GM23248 (cell line): ENCODE results near the gene HOXA6. TPM values are rescaled to one million over a fixed set of nuclear protein-coding genes. Genes with fewer than 3 reads are reported as not detected.

Experiments
- DNase-seq: peaks from one replicate; pipeline ENCODE4 v3.0.0-alpha.2; 2015
- H2AFZ ChIP-seq: fragments of 200-600 bp; sonication (generic); 2 replicates; pipeline ENCODE4 v1.6.1; 2016; ENCODE audit warnings: antibody characterized with exemption
- H3F3A ChIP-seq: fragments of 200-600 bp; sonication (generic); 2 replicates; pipeline ENCODE4 v1.6.1; 2016; ENCODE audit warnings: mild to moderate bottlenecking, antibody characterized with exemption, mixed run types; ENCODE audit not compliant: insufficient read depth
- H3K27ac ChIP-seq: fragments of 200-600 bp; sonication (generic); 2 replicates; pipeline ENCODE4 v1.5.1; 2016; ENCODE audit warnings: mild to moderate bottlenecking
- H3K27me3 ChIP-seq: fragments of 200-600 bp; sonication (generic); replicated peaks from 2 replicates; pipeline ENCODE4 v1.6.1; 2016; ENCODE audit warnings: mild to moderate bottlenecking; ENCODE audit not compliant: insufficient read depth
- H3K36me3 ChIP-seq: fragments of 200-600 bp; sonication (generic); 2 replicates; pipeline ENCODE4 v1.6.1; 2016; ENCODE audit warnings: low read depth, mild to moderate bottlenecking
- H3K4me1 ChIP-seq: fragments of 200-600 bp; sonication (generic); 2 replicates; pipeline ENCODE4 v1.6.1; 2016; ENCODE audit warnings: mild to moderate bottlenecking; ENCODE audit not compliant: insufficient read depth
- H3K4me2 ChIP-seq: fragments of 200-600 bp; sonication (generic); one replicate; pipeline ENCODE4 v1.6.1; 2016; ENCODE audit warnings: mild to moderate bottlenecking; ENCODE audit not compliant: unreplicated experiment
- H3K4me3 ChIP-seq: fragments of 200-600 bp; sonication (generic); 2 replicates; pipeline ENCODE4 v1.5.1; 2016; ENCODE audit warnings: mild to moderate bottlenecking
- H3K79me2 ChIP-seq: fragments of 200-600 bp; sonication (generic); 2 replicates; pipeline ENCODE4 v1.6.1; 2016; ENCODE audit warnings: mild to moderate bottlenecking; ENCODE audit not compliant: insufficient read depth
- H3K9ac ChIP-seq: fragments of 200-600 bp; sonication (generic); 2 replicates; pipeline ENCODE4 v1.6.1; 2016; ENCODE audit warnings: mild to moderate bottlenecking
- H3K9me2 ChIP-seq: fragments of 200-600 bp; sonication (generic); 2 replicates; pipeline ENCODE4 v1.6.1; 2016; ENCODE audit warnings: mixed run types, mild to moderate bottlenecking, moderate library complexity; ENCODE audit not compliant: insufficient read depth
- H3K9me3 ChIP-seq: fragments of 200-600 bp; sonication (generic); one replicate; pipeline ENCODE4 v1.6.1; 2017; ENCODE audit warnings: low read depth
- H4K20me1 ChIP-seq: fragments of 200-600 bp; sonication (generic); 2 replicates; pipeline ENCODE4 v1.6.0; 2016; ENCODE audit not compliant: insufficient read depth
- EZH2 ChIP-seq: fragments of 200-600 bp; sonication (generic); IDR thresholded peaks from 2 replicates; pipeline ENCODE4 v1.6.1; 2018; ENCODE audit warnings: antibody characterized with exemption, mild to moderate bottlenecking; ENCODE audit not compliant: insufficient read depth, poor library complexity, severe bottlenecking
- EZH2phosphoT487 ChIP-seq: fragments of 200-600 bp; sonication (generic); IDR thresholded peaks from 2 replicates; pipeline ENCODE4 v1.6.1; 2018; ENCODE audit warnings: antibody characterized with exemption, moderate library complexity, mild to moderate bottlenecking, low read depth; ENCODE audit not compliant: insufficient read depth
- WGBS, 2 experiments: methylation state at CpG; one replicate each; pipeline ENCODE4 v1.1.6; 2015 to 2017; ENCODE audit warnings: low lambda C conversion rate in 2 of 2, low coverage in 1 of 2; ENCODE audit errors: missing lambda C conversion rate in 2 of 2; 5-methylcytosine and 5-hydroxymethylcytosine counted together
- in situ Hi-C: fragments of 300-500 bp; cut with MboI; formaldehyde crosslinking; loops from 2 replicates; pipeline ENCODE4 v1.15.0; 2020
- polyA plus RNA-seq: library from polyadenylated mRNA; unstranded; fragments of >200 nt; fragmentation: Nextera tagmentation; extraction: Ambion mirVana; gene quantifications from 2 replicates; pipeline ENCODE4 v1.2.1, GENCODE V29; 2016
- total RNA-seq: library from RNA; depleted of rRNA; stranded (reverse); fragments of >200 nt; shearing (Covaris generic); gene quantifications from 2 replicates; pipeline ENCODE4 v1.2.3, GENCODE V29; 2014

HOXA6 gene
- total and polyA plus RNA-seq, 2 experiments from 2014 or later: 3.2 to 3.5 TPM

DNA sequence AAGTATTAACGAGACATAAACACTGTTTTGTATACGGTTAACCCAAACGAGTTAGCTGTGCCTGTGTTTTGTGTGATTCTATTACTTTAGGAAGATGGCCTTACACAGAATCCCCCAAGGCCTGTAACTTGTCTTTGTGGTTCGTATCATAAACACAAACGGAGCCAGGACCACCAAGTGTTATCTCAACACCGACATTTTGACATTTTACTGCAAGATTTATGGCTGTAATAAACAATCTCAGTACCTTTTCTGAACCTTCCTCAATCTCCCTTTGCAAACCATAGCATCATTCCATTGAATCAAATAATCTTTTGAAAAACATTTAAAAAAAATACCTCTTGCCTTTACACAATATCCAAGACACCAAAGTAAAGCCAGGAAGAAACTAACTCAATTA lies 14.6 kb downstream of the HOXA6 start:
- Histone ChIP-seq H3K79me2 (peaks cover 70% of the 10 kb centered on the region), H3K27me3 (no peaks in the 10 kb centered on the region), H3K9ac (no peak overlapping the region), H4K20me1 (no peaks in the 10 kb centered on the region), H3K4me3 (no peak overlapping the region), H3F3A (peaks cover 39% of the 10 kb centered on the region), H3K27ac (no peak overlapping the region), H3K4me2 (no peak overlapping the region), H2AFZ (no peak overlapping the region), H3K9me3 (no peaks in the 10 kb centered on the region), H3K4me1 (peaks cover 23% of the 10 kb centered on the region), H3K9me2 (no peaks in the 10 kb centered on the region), H3K36me3 (peaks cover 7% of the 10 kb centered on the region; the same call in 1 of the 2 replicates)
- no peak for DNase-seq
- in situ Hi-C loops: no loop called here
- TF ChIP-seq EZH2 (no peak), EZH2phosphoT487 (no peak)
- WGBS, 2 experiments: 81 to 83% methylated on average over 6 of the region's 6 CpGs

DNA sequence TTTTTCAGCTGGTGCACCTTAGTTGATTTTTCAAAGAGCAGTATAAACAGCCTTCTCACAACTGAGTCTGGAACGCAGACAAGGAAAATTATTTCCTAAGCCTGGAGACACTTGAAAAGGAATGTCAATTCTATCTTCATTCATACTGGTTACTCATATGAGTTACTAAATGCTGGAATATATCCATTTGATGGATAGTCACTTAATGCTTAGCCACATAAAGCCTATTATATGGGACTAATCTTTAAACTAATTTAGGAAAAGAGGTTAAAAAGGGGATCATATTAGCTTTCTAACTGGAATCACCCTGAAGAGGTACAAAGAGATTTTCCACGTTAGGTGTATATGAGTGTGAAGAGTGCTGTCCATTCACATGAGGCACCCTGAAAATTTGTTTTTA lies 15.4 kb downstream of the HOXA6 start:
- Histone ChIP-seq H3K9me3 (no peaks in the 10 kb centered on the region), H3K9me2 (no peaks in the 10 kb centered on the region), H3K9ac (no peak overlapping the region), H3K36me3 (0 out of 2 replicates have a peak, but pooled peaks cover under 1% of the 10 kb centered on the region), H2AFZ (no peak overlapping the region), H3K79me2 (peaks cover 69% of the 10 kb centered on the region), H3K4me2 (no peak overlapping the region), H3K4me1 (peaks cover 23% of the 10 kb centered on the region), H3K27ac (no peak overlapping the region), H3K4me3 (no peak overlapping the region), H4K20me1 (no peaks in the 10 kb centered on the region), H3F3A (peaks cover 39% of the 10 kb centered on the region), H3K27me3 (no peaks in the 10 kb centered on the region)
- no peak for TF ChIP-seq EZH2
- TF ChIP-seq EZH2phosphoT487: no peak
- WGBS, 2 experiments: 95 to 98% methylated on average over 2 of the region's 2 CpGs
- DNase-seq: no peak
- in situ Hi-C loops: no loop called here

DNA sequence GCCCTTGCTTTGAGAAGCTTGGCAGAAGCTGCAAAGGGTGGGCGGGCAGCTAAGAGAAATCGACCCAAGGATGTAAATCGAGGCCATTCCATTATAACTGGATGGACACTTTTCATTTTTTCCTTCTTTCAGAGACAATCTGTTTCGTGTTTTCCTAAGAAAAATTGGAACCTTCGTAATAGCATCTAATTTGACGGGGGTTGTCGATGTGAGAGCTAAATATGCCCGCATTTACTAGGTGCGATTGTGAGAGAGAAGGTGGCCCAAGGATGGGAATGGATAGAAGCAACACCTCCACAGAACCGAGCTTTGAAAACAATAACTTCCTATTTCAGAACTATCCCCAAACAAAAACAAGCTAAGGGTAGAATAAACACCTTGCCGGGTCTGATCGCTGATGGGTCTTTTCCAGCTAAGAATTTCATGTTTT lies 16.2 kb downstream of the HOXA6 start:
- peak overlapping the region; percentile 80 for H3K4me2 ChIP-seq
- peaks cover 61% of the 10 kb centered on the region for H3K79me2 ChIP-seq
- TF ChIP-seq EZH2phosphoT487 (no peak), EZH2 (no peak)
- no peaks in the 10 kb centered on the region for H3K36me3 ChIP-seq
- H4K20me1 ChIP-seq: no peaks in the 10 kb centered on the region
- DNase-seq: peak; percentile 58
- H3K4me3 ChIP-seq: peak overlapping the region; percentile 78
- peak overlapping the region; percentile 70 for H3K27ac ChIP-seq
- peak overlapping the region; percentile 78 for H2AFZ ChIP-seq
- no peaks in the 10 kb centered on the region for H3K9me3 ChIP-seq
- in situ Hi-C loops: no loop called here
- H3K4me1 ChIP-seq: peaks cover 23% of the 10 kb centered on the region
- 16 to 18% methylated on average over 12 of the region's 12 CpGs for WGBS, 2 experiments
- peaks cover 39% of the 10 kb centered on the region for H3F3A ChIP-seq
- H3K9ac ChIP-seq: peak overlapping the region; percentile 89
- H3K27me3 ChIP-seq: no peaks in the 10 kb centered on the region
- no peaks in the 10 kb centered on the region for H3K9me2 ChIP-seq

DNA sequence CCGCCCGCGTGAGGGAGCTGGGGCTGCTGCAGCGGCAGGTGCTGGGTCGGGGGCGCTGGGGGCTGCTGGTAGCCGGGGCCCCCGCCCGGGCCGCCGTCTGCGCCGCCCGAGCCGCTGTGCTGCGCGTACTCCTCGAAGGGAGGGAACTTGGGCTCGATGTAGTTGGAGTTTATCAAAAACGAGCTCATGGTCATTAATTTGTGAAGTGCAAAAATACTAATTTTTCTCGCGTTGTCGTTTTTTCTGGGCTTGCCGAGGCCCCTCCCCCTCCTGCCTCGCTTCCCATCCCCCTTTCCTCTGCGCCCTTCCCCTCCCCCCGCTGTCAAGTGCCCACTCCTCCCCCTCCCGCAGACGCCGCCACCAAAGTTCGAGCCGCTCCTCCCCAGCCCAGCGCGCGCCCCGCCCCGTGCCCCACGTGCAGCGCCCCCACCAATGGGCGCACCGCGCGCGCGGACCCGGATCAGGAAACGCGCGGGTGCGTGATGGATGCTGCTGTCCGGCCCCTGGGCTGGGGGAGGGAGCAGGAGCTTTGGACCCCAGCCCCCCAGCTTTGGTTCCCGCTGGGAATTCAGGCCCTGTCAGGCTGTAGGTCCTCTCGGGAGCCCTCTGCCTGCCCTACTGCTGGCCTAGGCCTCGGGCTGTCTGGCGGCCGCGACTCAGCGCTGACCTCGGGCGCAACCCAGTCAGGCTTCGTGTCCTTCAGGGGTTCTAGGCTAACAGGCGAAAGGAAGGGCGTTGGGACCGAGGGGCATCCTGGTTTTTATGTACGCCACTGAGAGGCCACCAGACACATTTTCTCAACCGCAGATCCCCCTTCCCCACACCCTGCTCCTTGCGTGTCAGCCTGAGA lies 16.8 kb downstream of the HOXA6 start, which contains the start of gene HOXA4:
TSS of gene HOXA4 (minus strand) at position 218 of the 850 bp plus-strand sequence. CDS start at position 194, 24 bp downstream.
- H2AFZ ChIP-seq: peak within 1 kb of the TSS; percentile 79
- H3K4me1 ChIP-seq: peaks cover 23% of the 10 kb centered on the region
- peak within 1 kb of the TSS; percentile 80 for H3K4me2 ChIP-seq
- peak within 1 kb of the TSS; percentile 78 for H3K4me3 ChIP-seq
- H4K20me1 ChIP-seq: no peaks in the 10 kb centered on the region
- H3F3A ChIP-seq: peaks cover 37% of the 10 kb centered on the region
- TF ChIP-seq EZH2: no peak
- TF ChIP-seq EZH2phosphoT487: no peak
- DNase-seq: peak; percentile 98
- H3K9me3 ChIP-seq: no peaks in the 10 kb centered on the region
- H3K9me2 ChIP-seq: no peaks in the 10 kb centered on the region
- H3K79me2 ChIP-seq: peaks cover 55% of the 10 kb centered on the region
- in situ Hi-C loops: no loop called here
- H3K27ac ChIP-seq: peak within 1 kb of the TSS; percentile 70
- peak within 1 kb of the TSS; percentile 89 for H3K9ac ChIP-seq
- 2 to 3% methylated on average over 53 to 60 of the region's 67 CpGs for WGBS, 2 experiments
- H3K27me3 ChIP-seq: no peaks in the 10 kb centered on the region
- H3K36me3 ChIP-seq: no peaks in the 10 kb centered on the region
